HepG2 (cell line): ENCODE measurements around the gene GPR4. TPM values are rescaled to one million over a fixed set of nuclear protein-coding genes. Genes with fewer than 3 reads are reported as not detected.

ENCODE experiments used
- ATAC-seq: fragments of 200-7000 bp; cut with Tn5 transposase; 3 replicates; pipeline ENCODE4 v1.9.1; 2020; ENCODE audit warnings: mild to moderate bottlenecking, moderate library complexity
- BruUV-seq: library from RNA; stranded (reverse); fragments of 400-500 nt; replicated peaks from 2 replicates; lab custom pipeline; 2021; lab: Mats Ljungman, UMichigan
- CTCF ChIA-PET: fragments of 300-600 bp; formaldehyde crosslinking; extraction: SDS; loops from one replicate; lab custom pipeline; 2021; ENCODE audit warnings: low total read pairs, inconsistent platforms, low intra/inter-chr PET ratio; lab: Yijun Ruan, JAX
- POLR2A ChIA-PET: fragments of 350-600 bp; sonication (Branson Sonifier 250); formaldehyde crosslinking; loops from one replicate; lab custom pipeline; 2020; ENCODE audit warnings: antibody characterized with exemption, inconsistent platforms; lab: Yijun Ruan, JAX
- DNase-seq: peaks from one replicate; pipeline ENCODE4 v3.0.0-alpha.2; 2015; ENCODE audit warnings: low spot score
- FAIRE-seq: peaks from 3 replicates; lab custom pipeline; 2011; peaks lifted over from hg19 to GRCh38; lab: Jason Lieb, UNC
- H2AFZ ChIP-seq: one replicate; pipeline ENCODE4 v1.6.1; 2011; ENCODE audit warnings: low read length, inconsistent platforms
- H3K27ac ChIP-seq: fragments of 300-600 bp; 3 replicates; pipeline ENCODE4 v1.8.0; 2011; ENCODE audit warnings: mixed run types, mild to moderate bottlenecking, mixed read lengths, low read length, inconsistent platforms; ENCODE audit not compliant: insufficient read depth; ENCODE audit errors: extremely low read length
- H3K27me3 ChIP-seq, 2 experiments: fragments of 200-600 bp in 1 of 2; 2 replicates in 1 of 2; 3 replicates in 1 of 2; pipeline versions ENCODE4 v1.6.0 to v1.8.0; 2011; ENCODE audit warnings: low read length in 2 of 2, mild to moderate bottlenecking in 2 of 2, moderate library complexity in 2 of 2, inconsistent platforms in 1 of 2; ENCODE audit not compliant: insufficient read depth in 2 of 2, control insufficient read depth in 1 of 2
- H3K36me3 ChIP-seq, 2 experiments: fragments of 200-600 bp in 1 of 2; replicated peaks in 1 of 2; 2 replicates in 1 of 2; 3 replicates in 1 of 2; pipeline versions ENCODE4 v1.5.1 to v1.8.0; 2011; ENCODE audit warnings: low read length in 2 of 2, inconsistent platforms in 1 of 2; ENCODE audit not compliant: insufficient read depth in 2 of 2, control insufficient read depth in 1 of 2
- H3K4me1 ChIP-seq: 2 replicates; pipeline ENCODE4 v1.5.1; 2012; ENCODE audit warnings: low read length, inconsistent platforms; ENCODE audit not compliant: insufficient read depth
- H3K4me2 ChIP-seq: 2 replicates; pipeline ENCODE4 v1.6.0; 2011; ENCODE audit warnings: low read depth, low read length, inconsistent platforms
- H3K4me3 ChIP-seq, 3 experiments: fragments of 200-600 bp in 1 of 3; sonication (generic), shearing (Covaris generic) in 1 of 3; replicated peaks in 1 of 3; 2 replicates each; pipeline ENCODE4 v1.5.1; 2011 to 2016; ENCODE audit warnings: low read length in 3 of 3, inconsistent platforms in 2 of 3, low read depth in 2 of 3, mild to moderate bottlenecking in 2 of 3, control low read depth in 1 of 3, mixed read lengths in 1 of 3; ENCODE audit not compliant: insufficient read depth in 1 of 3
- H3K79me2 ChIP-seq: one replicate; pipeline ENCODE4 v1.6.1; 2011; ENCODE audit warnings: low read length, inconsistent platforms; ENCODE audit not compliant: insufficient read depth
- H3K9ac ChIP-seq: 2 replicates; pipeline ENCODE4 v1.6.0; 2011; ENCODE audit warnings: mild to moderate bottlenecking, low read depth, low read length, inconsistent platforms; ENCODE audit not compliant: insufficient read depth
- H3K9me3 ChIP-seq: 2 replicates; pipeline ENCODE4 v1.5.1; 2012; ENCODE audit warnings: mild to moderate bottlenecking, low read length
- H4K20me1 ChIP-seq: 2 replicates; pipeline ENCODE4 v1.6.0; 2011; ENCODE audit warnings: inconsistent platforms, mild to moderate bottlenecking, low read length, moderate library complexity; ENCODE audit not compliant: insufficient read depth
- NFRKB ChIP-seq: fragments of 450-650 bp; IDR thresholded peaks from 2 replicates; pipeline ENCODE4 v1.6.1; 2017
- WGBS: methylation state at CpG from one replicate; pipeline ENCODE4 v1.1.6; 2017; ENCODE audit warnings: low lambda C conversion rate; 5-methylcytosine and 5-hydroxymethylcytosine counted together
- in situ Hi-C: cut with HindIII; loops from 2 replicates; pipeline ENCODE4 v1.10.0; 2017; ENCODE audit warnings: low pct_unique_long_range_greater_than_20kb; ENCODE audit not compliant: extremely low pct_ligation_motif_present
- intact Hi-C: fragments of 100-400 bp; cut with micrococcal nuclease; formaldehyde crosslinking; loops from one replicate; pipeline ENCODE4 v1.10.0; 2022; ENCODE audit not compliant: unreplicated experiment
- polyA plus RNA-seq, 8 experiments: library from polyadenylated mRNA; depleted of rRNA in 3 of 8; stranded (reverse) in 7 of 8; unstranded in 1 of 8; fragments of >200 nt; fragmentation: Illumina TruSeq in 4 of 8; extraction: Trizol in 4 of 8; gene quantifications; 2 replicates each; pipeline versions ENCODE4 v1.2.1 to v1.2.3, GENCODE V29; 2011 to 2016; ENCODE audit warnings: low read depth in 4 of 8, missing spikeins in 1 of 8, mixed read lengths in 1 of 8; ENCODE audit not compliant: insufficient read depth in 1 of 8
- total RNA-seq, 5 experiments: library from RNA; depleted of rRNA; stranded (reverse); fragments of >200 nt; fragmentation: Illumina TruSeq; extraction: Trizol; gene quantifications; 2 replicates each; pipeline ENCODE4 v1.2.3, GENCODE V29; 2016; ENCODE audit warnings: low read depth in 1 of 5
- TF ChIP-seq, protein P1 (sequence below), 2 experiments: fragments of 450-650 bp in 1 of 2; sonication (generic) in 1 of 2; formaldehyde crosslinking in 1 of 2; IDR thresholded peaks; 2 replicates each; pipeline versions ENCODE4 v1.6.1 to v1.8.0; 2016 to 2022; ENCODE audit warnings: antibody characterized with exemption in 1 of 2, mild to moderate bottlenecking in 1 of 2, missing genetic modification reagents in 1 of 2
- TF ChIP-seq, protein P2 (sequence below): IDR thresholded peaks from 2 replicates; pipeline ENCODE4 v1.6.1; 2016; ENCODE audit warnings: low read depth, control low read depth

GPR4 gene
- total and polyA plus RNA-seq, 2 of the 13 experiments (the other 11 are each of a cell fraction or from before 2014, with no cell fraction given) = 0.15 TPM; not detected in 1

DNA sequence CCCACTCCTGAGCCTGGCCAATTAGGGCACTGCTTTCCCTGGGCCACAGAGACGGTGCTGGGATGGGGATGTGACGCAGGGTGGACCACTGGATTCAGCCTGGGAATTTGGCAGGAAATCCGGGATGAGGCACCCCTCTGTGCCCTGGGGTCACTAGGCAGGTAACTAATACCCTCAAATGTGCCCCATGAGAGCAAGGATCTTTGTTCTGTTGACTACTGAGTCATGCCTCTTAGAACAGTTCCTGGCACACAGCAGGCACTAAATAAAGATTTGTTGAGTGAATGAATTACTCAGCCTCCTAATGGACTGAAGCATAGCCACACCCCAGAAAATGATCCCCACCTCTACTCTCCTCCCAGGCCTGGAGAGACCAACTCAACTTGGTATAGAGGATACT, 33.3 kb downstream of the GPR4 start:
- no peak; the same call in 2 of the 3 replicates for ATAC-seq
- TF ChIP-seq, protein P1, sequence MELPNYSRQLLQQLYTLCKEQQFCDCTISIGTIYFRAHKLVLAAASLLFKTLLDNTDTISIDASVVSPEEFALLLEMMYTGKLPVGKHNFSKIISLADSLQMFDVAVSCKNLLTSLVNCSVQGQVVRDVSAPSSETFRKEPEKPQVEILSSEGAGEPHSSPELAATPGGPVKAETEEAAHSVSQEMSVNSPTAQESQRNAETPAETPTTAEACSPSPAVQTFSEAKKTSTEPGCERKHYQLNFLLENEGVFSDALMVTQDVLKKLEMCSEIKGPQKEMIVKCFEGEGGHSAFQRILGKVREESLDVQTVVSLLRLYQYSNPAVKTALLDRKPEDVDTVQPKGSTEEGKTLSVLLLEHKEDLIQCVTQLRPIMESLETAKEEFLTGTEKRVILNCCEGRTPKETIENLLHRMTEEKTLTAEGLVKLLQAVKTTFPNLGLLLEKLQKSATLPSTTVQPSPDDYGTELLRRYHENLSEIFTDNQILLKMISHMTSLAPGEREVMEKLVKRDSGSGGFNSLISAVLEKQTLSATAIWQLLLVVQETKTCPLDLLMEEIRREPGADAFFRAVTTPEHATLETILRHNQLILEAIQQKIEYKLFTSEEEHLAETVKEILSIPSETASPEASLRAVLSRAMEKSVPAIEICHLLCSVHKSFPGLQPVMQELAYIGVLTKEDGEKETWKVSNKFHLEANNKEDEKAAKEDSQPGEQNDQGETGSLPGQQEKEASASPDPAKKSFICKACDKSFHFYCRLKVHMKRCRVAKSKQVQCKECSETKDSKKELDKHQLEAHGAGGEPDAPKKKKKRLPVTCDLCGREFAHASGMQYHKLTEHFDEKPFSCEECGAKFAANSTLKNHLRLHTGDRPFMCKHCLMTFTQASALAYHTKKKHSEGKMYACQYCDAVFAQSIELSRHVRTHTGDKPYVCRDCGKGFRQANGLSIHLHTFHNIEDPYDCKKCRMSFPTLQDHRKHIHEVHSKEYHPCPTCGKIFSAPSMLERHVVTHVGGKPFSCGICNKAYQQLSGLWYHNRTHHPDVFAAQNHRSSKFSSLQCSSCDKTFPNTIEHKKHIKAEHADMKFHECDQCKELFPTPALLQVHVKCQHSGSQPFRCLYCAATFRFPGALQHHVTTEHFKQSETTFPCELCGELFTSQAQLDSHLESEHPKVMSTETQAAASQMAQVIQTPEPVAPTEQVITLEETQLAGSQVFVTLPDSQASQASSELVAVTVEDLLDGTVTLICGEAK (IDR thresholded peaks at IDR 0.05) = peak; percentile 57; the same call in 1 of the 2 replicates
- TF ChIP-seq, protein P1 (CRISPR knock-in tag; IDR thresholded peaks at IDR 0.05) = peak; percentile 36; the same call in 1 of the 2 replicates
- TF ChIP-seq, protein P2, sequence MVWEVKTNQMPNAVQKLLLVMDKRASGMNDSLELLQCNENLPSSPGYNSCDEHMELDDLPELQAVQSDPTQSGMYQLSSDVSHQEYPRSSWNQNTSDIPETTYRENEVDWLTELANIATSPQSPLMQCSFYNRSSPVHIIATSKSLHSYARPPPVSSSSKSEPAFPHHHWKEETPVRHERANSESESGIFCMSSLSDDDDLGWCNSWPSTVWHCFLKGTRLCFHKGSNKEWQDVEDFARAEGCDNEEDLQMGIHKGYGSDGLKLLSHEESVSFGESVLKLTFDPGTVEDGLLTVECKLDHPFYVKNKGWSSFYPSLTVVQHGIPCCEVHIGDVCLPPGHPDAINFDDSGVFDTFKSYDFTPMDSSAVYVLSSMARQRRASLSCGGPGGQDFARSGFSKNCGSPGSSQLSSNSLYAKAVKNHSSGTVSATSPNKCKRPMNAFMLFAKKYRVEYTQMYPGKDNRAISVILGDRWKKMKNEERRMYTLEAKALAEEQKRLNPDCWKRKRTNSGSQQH (CRISPR knock-in tag) = no peak
- no peak for TF ChIP-seq NFRKB
- TF ChIP-seq, all 625 proteins: peak for 1
- no peak overlapping the region for H3K9ac ChIP-seq
- no peaks in the 10 kb centered on the region for H3K27me3 ChIP-seq
- POLR2A ChIA-PET = interaction anchor here (1.0 kb wide), 1 partner anchor 15 kb away, joined by 4 read pairs; no protein-coding TSS in a partner anchor
- no peak overlapping the region for H2AFZ ChIP-seq
- H4K20me1 ChIP-seq = no peaks in the 10 kb centered on the region
- peaks cover 10% of the 10 kb centered on the region for H3K79me2 ChIP-seq
- CTCF ChIA-PET = no interaction called here
- peaks cover 22% of the 10 kb centered on the region for H3K4me1 ChIP-seq
- FAIRE-seq = no peak
- intact Hi-C loops = no loop called here
- no peak overlapping the region for H3K27ac ChIP-seq
- BruUV-seq = no TSS peak
- H3K4me3 ChIP-seq = no peak overlapping the region
- 82% methylated on average over 3 of the region's 3 CpGs for WGBS
- no peak for DNase-seq
- no peaks in the 10 kb centered on the region for H3K9me3 ChIP-seq
- no peak overlapping the region for H3K4me2 ChIP-seq
- H3K36me3 ChIP-seq = peaks cover 1 to 4% of the 10 kb centered on the region in 2 experiments; a peak in 2 of 5 replicates
- in situ Hi-C loops = no loop called here
